ENCODE measurements around the gene STARD5. TPM values are rescaled to one million over a fixed set of nuclear protein-coding genes. Genes with fewer than 3 reads are reported as not detected.
A peak's percentile ranks its signal among the peaks of the same experiment; 100 is the strongest.

The STARD5 gene
- total and polyA plus RNA-seq, 11 donors = 0.49 to 3.7 (median 1.4) TPM

DNA sequence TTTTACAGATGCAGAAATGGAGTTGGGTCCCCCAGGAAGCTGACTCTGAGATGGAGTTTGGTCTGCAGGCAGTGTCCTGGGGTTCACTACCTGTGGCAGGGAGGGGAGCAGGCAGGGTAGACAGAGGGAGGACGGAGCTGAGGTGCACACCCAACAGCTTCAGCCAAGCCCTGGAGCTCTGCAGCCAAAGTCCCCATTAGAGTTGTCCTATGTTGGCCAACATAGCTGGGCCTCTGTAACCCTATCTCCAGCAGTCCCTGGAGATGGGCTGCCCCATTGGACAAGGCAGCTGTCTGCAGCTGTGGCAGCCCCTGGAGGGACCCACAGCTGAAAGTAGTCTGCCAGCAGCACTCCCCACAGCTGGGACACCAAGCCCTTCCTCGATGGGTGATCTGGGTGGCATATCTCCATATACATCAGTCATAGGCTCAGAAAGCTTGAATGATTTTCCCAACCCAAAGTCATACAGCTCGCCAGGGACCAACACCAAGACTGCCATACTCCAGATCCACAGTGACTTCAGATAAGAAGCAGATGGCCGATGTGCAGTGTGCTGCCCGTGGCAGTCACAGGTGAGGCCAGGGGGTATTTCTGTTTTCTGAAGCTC, 31.9 kb downstream of the STARD5 start:
- peaks cover 0 to 55% (median 16%) of the 10 kb centered on the region in 12 donors for H3K4me1 ChIP-seq
- no peak for ATAC-seq
- intact Hi-C loops (cut with DNase I) = no loop called here
- H3K9me3 ChIP-seq = no peaks in the 10 kb centered on the region
- TF ChIP-seq POLR2A (IDR thresholded peaks at IDR 0.05) (no peak), CTCF (IDR thresholded peaks at IDR 0.05) (no peak)
- 63 to 97% (median 85%) methylated on average over 4 to 5 of the region's 5 CpGs for WGBS, 4 donors
- no peaks in the 10 kb centered on the region for H3K27me3 ChIP-seq
- peak overlapping the region in 1 of 12 donors; percentile 93 for H3K27ac ChIP-seq
- H3K36me3 ChIP-seq = peaks cover 0 to 41% (median 0%) of the 10 kb centered on the region in 9 donors
- DNase-seq = no peak
- H3K4me3 ChIP-seq = no peak overlapping the region

DNA sequence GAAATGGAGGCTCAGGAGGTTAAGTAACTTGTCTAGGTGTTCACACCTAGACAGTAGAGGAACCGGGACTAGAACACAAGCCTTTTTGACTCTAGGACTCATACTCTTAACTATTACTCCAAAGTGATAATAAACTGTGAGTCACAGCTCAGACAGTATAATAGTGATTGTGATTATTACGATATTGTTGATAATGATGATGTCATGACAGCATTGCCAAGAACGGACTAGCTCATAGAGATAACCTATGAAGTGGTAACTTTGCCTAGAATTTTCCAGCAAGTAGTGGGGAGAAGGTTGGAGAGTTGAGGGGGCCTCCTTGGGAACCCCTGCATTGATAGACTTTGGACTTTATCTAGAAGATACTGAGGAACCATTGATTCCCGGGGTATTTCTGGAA, 34.0 kb downstream of the STARD5 start:
- 80 to 88% (median 83%) methylated on average over 4 of the region's 4 CpGs for WGBS, 4 donors
- ATAC-seq (no peak), DNase-seq (no peak)
- Histone ChIP-seq H3K27me3 (no peaks in the 10 kb centered on the region), H3K36me3 (peaks cover 0 to 55% (median 0%) of the 10 kb centered on the region in 9 donors), H3K4me3 (no peak overlapping the region), H3K9me3 (no peaks in the 10 kb centered on the region), H3K4me1 (peaks cover 0 to 54% (median 8%) of the 10 kb centered on the region in 12 donors), H3K27ac (no peak overlapping the region)
- intact Hi-C loops (cut with DNase I) = no loop called here
- no peak for TF ChIP-seq POLR2A (IDR thresholded peaks at IDR 0.05)
- TF ChIP-seq CTCF (IDR thresholded peaks at IDR 0.05) = no peak

- Histone ChIP-seq H3K27ac (no peak overlapping the region), H3K4me1 (peaks cover 0 to 50% (median 1%) of the 10 kb centered on the region in 12 donors), H3K36me3 (peaks cover 0 to 53% (median 0%) of the 10 kb centered on the region in 9 donors), H3K27me3 (no peaks in the 10 kb centered on the region), H3K4me3 (no peak overlapping the region), H3K9me3 (no peaks in the 10 kb centered on the region)
- TF ChIP-seq POLR2A (IDR thresholded peaks at IDR 0.05) = no peak
- no peak for TF ChIP-seq CTCF (IDR thresholded peaks at IDR 0.05)
- 83 to 91% (median 90%) methylated on average over 8 of the region's 8 CpGs for WGBS, 4 donors
- intact Hi-C loops (cut with DNase I) = no loop called here
- ATAC-seq = no peak
- no peak for DNase-seq
Measured at GRCh38 chr15:81288616-81289015, 35.3 kb downstream of the STARD5 start.

DNA sequence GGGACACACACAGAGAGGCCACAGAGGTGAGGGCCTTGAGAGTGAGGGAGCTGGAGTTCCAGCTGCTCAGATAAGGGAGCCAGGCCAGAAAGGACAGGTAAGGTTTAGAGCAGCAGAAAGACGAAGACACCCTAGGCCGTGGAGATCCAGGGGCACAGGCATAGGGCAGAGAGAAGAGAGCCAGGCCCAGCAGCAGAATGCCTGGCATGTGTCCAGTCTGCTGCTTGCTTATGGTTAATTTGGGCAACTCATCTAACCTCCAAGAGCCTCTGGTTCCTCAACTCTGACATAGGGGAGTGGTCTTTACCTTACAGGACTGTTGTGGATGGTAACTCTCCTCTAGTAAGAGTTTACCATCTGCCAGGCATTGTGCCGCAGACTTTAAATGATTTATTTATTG, 35.9 kb downstream of the STARD5 start:
- peaks cover 0 to 48% (median 0%) of the 10 kb centered on the region in 9 donors for H3K36me3 ChIP-seq
- no peak overlapping the region for H3K4me3 ChIP-seq
- ATAC-seq (peak in 2 of 4 donors; percentile 36 to 41), DNase-seq (no peak)
- H3K27me3 ChIP-seq = no peaks in the 10 kb centered on the region
- 66 to 98% (median 77%) methylated on average over 3 of the region's 3 CpGs for WGBS, 4 donors
- peaks cover 0 to 44% (median 1%) of the 10 kb centered on the region in 12 donors for H3K4me1 ChIP-seq
- TF ChIP-seq CTCF (IDR thresholded peaks at IDR 0.05) (no peak), POLR2A (IDR thresholded peaks at IDR 0.05) (no peak)
- H3K9me3 ChIP-seq = no peaks in the 10 kb centered on the region
- intact Hi-C loops (cut with DNase I) = no loop called here
- no peak overlapping the region for H3K27ac ChIP-seq

Measured in heart left ventricle (tissue), 16 donors.